Cardiac muscle cell (in vitro differentiated cells and primary cell): ENCODE results near the gene ZFR. TPM values are rescaled to one million over a fixed set of nuclear protein-coding genes. Genes with fewer than 3 reads are reported as not detected.

Source experiments
- DNase-seq, 2 donors: peaks; one replicate each; pipeline versions ENCODE4 v3.0.0 to v3.0.0-alpha.2; 2010 to 2017; ENCODE audit warnings: low read depth in 1 of 2, low spot score in 1 of 2
- H3K27ac ChIP-seq: fragments of 200-600 bp; sonication (generic); 2 replicates; pipeline ENCODE4 v1.5.1; 2016
- H3K27me3 ChIP-seq: fragments of 200-600 bp; sonication (generic); 2 replicates; pipeline ENCODE4 v1.6.0; 2016; ENCODE audit warnings: control low read depth
- H3K36me3 ChIP-seq: fragments of 200-600 bp; sonication (generic); 2 replicates; pipeline ENCODE4 v1.5.1; 2016; ENCODE audit warnings: control low read depth
- H3K4me1 ChIP-seq: fragments of 200-600 bp; sonication (generic); 2 replicates; pipeline ENCODE4 v1.8.1; 2017; ENCODE audit warnings: low read depth, mild to moderate bottlenecking, mixed run types
- H3K4me3 ChIP-seq: fragments of 200-600 bp; sonication (generic); 2 replicates; pipeline ENCODE4 v1.5.1; 2016; ENCODE audit warnings: mild to moderate bottlenecking
- H3K9me3 ChIP-seq: fragments of 200-600 bp; sonication (generic); 2 replicates; pipeline ENCODE4 v1.5.1; 2017; ENCODE audit warnings: low read depth, mild to moderate bottlenecking, control low read depth
- CTCF ChIP-seq: IDR thresholded peaks from 2 replicates; pipeline ENCODE4 v1.5.1; 2012; ENCODE audit warnings: low read depth, mild to moderate bottlenecking, low read length
- polyA plus RNA-seq: library from polyadenylated mRNA; unstranded; fragments of >200 nt; fragmentation: Nextera tagmentation; extraction: Ambion mirVana; gene quantifications from 2 replicates; pipeline ENCODE4 v1.2.1, GENCODE V29; 2016
- total RNA-seq: library from RNA; depleted of rRNA; stranded (reverse); fragments of >200 nt; gene quantifications from 2 replicates; pipeline ENCODE4 v1.2.3, GENCODE V29; 2016

ZFR gene
- total and polyA plus RNA-seq, 2 experiments from 2014 or later = 66.5 to 75.6 TPM

GRCh38 chr5:32329395-32329834 is 115.1 kb downstream of the ZFR start:
- peak; percentile 52 to 78 for DNase-seq

GRCh38 chr5:32326216-32326772 is 118.2 kb downstream of the ZFR start:
- TF ChIP-seq CTCF = no peak
- Histone ChIP-seq H3K36me3 (no peaks in the 10 kb centered on the region), H3K4me3 (no peak overlapping the region), H3K9me3 (no peaks in the 10 kb centered on the region), H3K4me1 (no peaks in the 10 kb centered on the region), H3K27ac (no peak overlapping the region), H3K27me3 (no peaks in the 10 kb centered on the region)
- no peak for DNase-seq

More at GRCh38 chr5:32329395-32329834, 115.1 kb downstream of the ZFR start:
- H3K27ac ChIP-seq = no peak overlapping the region
- no peaks in the 10 kb centered on the region for H3K9me3 ChIP-seq
- H3K36me3 ChIP-seq = no peaks in the 10 kb centered on the region
- peak; percentile 76 for TF ChIP-seq CTCF
- H3K4me1 ChIP-seq = no peaks in the 10 kb centered on the region
- H3K4me3 ChIP-seq = no peak overlapping the region
- no peaks in the 10 kb centered on the region for H3K27me3 ChIP-seq

- no peaks in the 10 kb centered on the region for H3K27me3 ChIP-seq
- TF ChIP-seq CTCF = no peak
- H3K27ac ChIP-seq = no peak overlapping the region
- H3K36me3 ChIP-seq = no peaks in the 10 kb centered on the region
- H3K9me3 ChIP-seq = no peaks in the 10 kb centered on the region
- no peak overlapping the region for H3K4me3 ChIP-seq
- no peak for DNase-seq
- H3K4me1 ChIP-seq = no peaks in the 10 kb centered on the region
Observed at GRCh38 chr5:32325616-32326015, 118.9 kb downstream of the ZFR start.

GRCh38 chr5:32325062-32325461 is 119.5 kb downstream of the ZFR start:
- Histone ChIP-seq H3K36me3 (no peaks in the 10 kb centered on the region), H3K27ac (no peak overlapping the region), H3K27me3 (no peaks in the 10 kb centered on the region), H3K4me3 (no peak overlapping the region), H3K9me3 (no peaks in the 10 kb centered on the region), H3K4me1 (no peaks in the 10 kb centered on the region)
- peak in 1 of 2 donors; percentile 61 for DNase-seq
- TF ChIP-seq CTCF = no peak

GRCh38 chr5:32323741-32324140 is 120.8 kb downstream of the ZFR start:
- H3K36me3 ChIP-seq = no peaks in the 10 kb centered on the region

More at GRCh38 chr5:32323741-32324140, 120.8 kb downstream of the ZFR start:
- TF ChIP-seq CTCF = no peak
- H3K4me3 ChIP-seq = no peak overlapping the region
- no peaks in the 10 kb centered on the region for H3K4me1 ChIP-seq
- H3K27ac ChIP-seq = no peak overlapping the region
- no peak for DNase-seq
- no peaks in the 10 kb centered on the region for H3K9me3 ChIP-seq
- no peaks in the 10 kb centered on the region for H3K27me3 ChIP-seq
